B cell (primary cell): ENCODE measurements around the gene ZBTB21. TPM values are rescaled to one million over a fixed set of nuclear protein-coding genes. Genes with fewer than 3 reads are reported as not detected.

Source experiments
- ATAC-seq: fragments of 200-7000 bp; cut with Tn5 transposase; one replicate; pipeline ENCODE4 v1.10.0; 2021; ENCODE audit warnings: low read depth, mild to moderate bottlenecking, moderate number of reproducible peaks, moderate library complexity
- CTCF ChIA-PET: fragments of 350-600 bp; sonication (Branson Sonifier 250); formaldehyde crosslinking; loops from one replicate; lab custom pipeline; 2021; ENCODE audit warnings: antibody characterized with exemption, inconsistent platforms; lab: Charles Lee
- POLR2A ChIA-PET: fragments of 350-600 bp; sonication (Branson Sonifier 250); formaldehyde crosslinking; loops from one replicate; lab custom pipeline; 2021; ENCODE audit warnings: antibody characterized with exemption; lab: Charles Lee
- DNase-seq: peaks from one replicate; pipeline ENCODE4 v3.0.0; 2013
- H2AFZ ChIP-seq: 2 replicates; pipeline ENCODE4 v1.6.1; 2012; ENCODE audit warnings: mild to moderate bottlenecking, low read depth, low read length; ENCODE audit not compliant: insufficient read depth, poor library complexity, severe bottlenecking
- H3K27ac ChIP-seq, 2 donors: 1 replicate in 1 of 2; 2 replicates in 1 of 2; pipeline ENCODE4 v1.5.1; 2012 to 2013; ENCODE audit warnings: low read length in 2 of 2, mild to moderate bottlenecking in 2 of 2, moderate library complexity in 1 of 2
- H3K27me3 ChIP-seq, 4 experiments: fragments of 200-600 bp in 1 of 4; sonication (generic) in 1 of 4; replicated peaks in 1 of 4; 1 replicate in 2 of 4; 2 replicates in 2 of 4; pipeline versions ENCODE4 v1.6.1 to v1.7.0; 2013 to 2016; ENCODE audit warnings: low read length in 3 of 4, mild to moderate bottlenecking in 2 of 4, mixed read lengths in 1 of 4, moderate library complexity in 1 of 4; ENCODE audit not compliant: insufficient read depth in 4 of 4, control insufficient read depth in 3 of 4; ENCODE audit errors: control extremely low read depth in 1 of 4
- H3K36me3 ChIP-seq, 2 experiments: replicated peaks in 1 of 2; 1 replicate in 1 of 2; 2 replicates in 1 of 2; pipeline versions ENCODE4 v1.6.1 to v1.7.1; 2013; ENCODE audit warnings: low read length in 1 of 2; ENCODE audit not compliant: insufficient read depth in 2 of 2, control insufficient read depth in 1 of 2; ENCODE audit errors: control extremely low read depth in 1 of 2, extremely low read depth in 1 of 2
- H3K4me1 ChIP-seq, 2 donors: fragments of 200-600 bp in 1 of 2; sonication (generic) in 1 of 2; 1 replicate in 1 of 2; 2 replicates in 1 of 2; pipeline versions ENCODE4 v1.5.1 to v1.6.1; 2013 to 2017; ENCODE audit warnings: low read length in 2 of 2; ENCODE audit not compliant: control insufficient read depth in 2 of 2, insufficient read depth in 2 of 2
- H3K4me2 ChIP-seq: replicated peaks from 2 replicates; pipeline ENCODE3; 2012; ENCODE audit warnings: mild to moderate bottlenecking, low read depth, low read length; ENCODE audit not compliant: poor library complexity, severe bottlenecking
- H3K4me3 ChIP-seq, 5 experiments: fragments of 200-600 bp in 1 of 5; sonication (generic) in 1 of 5; 1 replicate in 3 of 5; 2 replicates in 2 of 5; pipeline versions ENCODE4 v1.5.1 to v1.7.0; 2011 to 2016; ENCODE audit warnings: low read length in 4 of 5, mild to moderate bottlenecking in 4 of 5, low read depth in 2 of 5, control low read depth in 1 of 5, moderate library complexity in 1 of 5; ENCODE audit not compliant: insufficient read depth in 1 of 5; ENCODE audit errors: control extremely low read depth in 1 of 5, extremely low read depth in 1 of 5
- H3K79me2 ChIP-seq: fragments of 200-600 bp; sonication (generic); one replicate; pipeline ENCODE4 v1.6.0; 2016; ENCODE audit warnings: low read length; ENCODE audit not compliant: control insufficient read depth, insufficient read depth
- H3K9ac ChIP-seq: fragments of 200-600 bp; sonication (generic); 2 replicates; pipeline ENCODE4 v1.6.1; 2017; ENCODE audit warnings: mild to moderate bottlenecking, low read length, moderate library complexity
- H3K9me3 ChIP-seq, 3 donors: one replicate each; pipeline versions ENCODE4 v1.6.1 to v1.7.1; 2013; ENCODE audit warnings: low read length in 2 of 3; ENCODE audit not compliant: control insufficient read depth in 2 of 3, insufficient read depth in 1 of 3; ENCODE audit errors: control extremely low read depth in 1 of 3
- H4K20me1 ChIP-seq: 2 replicates; pipeline ENCODE4 v1.6.0; 2012; ENCODE audit warnings: mild to moderate bottlenecking, low read length; ENCODE audit not compliant: insufficient read depth, control insufficient read depth, poor library complexity, severe bottlenecking
- H3K27ac Mint-ChIP-seq: one replicate; pipeline ENCODE4 v1.8.0; 2021; ENCODE audit warnings: mixed read lengths
- H3K27me3 Mint-ChIP-seq: one replicate; pipeline ENCODE4 v1.8.0; 2021; ENCODE audit warnings: mixed read lengths
- H3K4me1 Mint-ChIP-seq: one replicate; pipeline ENCODE4 v1.8.0; 2021; ENCODE audit warnings: mixed read lengths
- H3K4me3 Mint-ChIP-seq: one replicate; pipeline ENCODE4 v1.8.0; 2021; ENCODE audit warnings: mixed read lengths
- H3K9me3 Mint-ChIP-seq: one replicate; pipeline ENCODE4 v1.8.0; 2022; ENCODE audit warnings: mixed read lengths; ENCODE audit not compliant: insufficient read depth
- EZH2 ChIP-seq: IDR thresholded peaks from 2 replicates; pipeline ENCODE4 v1.6.1; 2012; ENCODE audit warnings: borderline replicate concordance, low read depth, mild to moderate bottlenecking, moderate library complexity, low read length; ENCODE audit not compliant: insufficient read depth, poor library complexity, severe bottlenecking
- WGBS: methylation state at CpG from one replicate; pipeline ENCODE4 v1.1.5; 2013; ENCODE audit warnings: missing lambda C conversion rate; ENCODE audit not compliant: insufficient coverage; 5-methylcytosine and 5-hydroxymethylcytosine counted together
- intact Hi-C: fragments of 100-400 bp; cut with micrococcal nuclease; formaldehyde crosslinking; loops from one replicate; pipeline ENCODE4 v1.10.0; 2022
- polyA plus RNA-seq: library from polyadenylated mRNA; depleted of rRNA; stranded (reverse); fragments of >200 nt; gene quantifications from 2 replicates; pipeline ENCODE4 v1.2.3, GENCODE V29; 2012
- total RNA-seq, 2 donors: library from RNA; stranded (reverse); fragments of 120-200 nt in 1 of 2; gene quantifications; 1 replicate in 1 of 2; 2 replicates in 1 of 2; pipeline versions ENCODE4 v1.2.3 to v1.2.4, GENCODE V29; 2013 to 2022
- TF ChIP-seq, protein P1 (sequence below): fragments of 200-600 bp; IDR thresholded peaks from one replicate; pipeline ENCODE4 v1.8.0; 2022; ENCODE audit warnings: antibody characterized with exemption, mild to moderate bottlenecking

ZBTB21 gene
- total and polyA plus RNA-seq, 2 donors (not counting 1 experiment from before 2014, with no cell fraction given) = 12.4 to 40.1 TPM

DNA sequence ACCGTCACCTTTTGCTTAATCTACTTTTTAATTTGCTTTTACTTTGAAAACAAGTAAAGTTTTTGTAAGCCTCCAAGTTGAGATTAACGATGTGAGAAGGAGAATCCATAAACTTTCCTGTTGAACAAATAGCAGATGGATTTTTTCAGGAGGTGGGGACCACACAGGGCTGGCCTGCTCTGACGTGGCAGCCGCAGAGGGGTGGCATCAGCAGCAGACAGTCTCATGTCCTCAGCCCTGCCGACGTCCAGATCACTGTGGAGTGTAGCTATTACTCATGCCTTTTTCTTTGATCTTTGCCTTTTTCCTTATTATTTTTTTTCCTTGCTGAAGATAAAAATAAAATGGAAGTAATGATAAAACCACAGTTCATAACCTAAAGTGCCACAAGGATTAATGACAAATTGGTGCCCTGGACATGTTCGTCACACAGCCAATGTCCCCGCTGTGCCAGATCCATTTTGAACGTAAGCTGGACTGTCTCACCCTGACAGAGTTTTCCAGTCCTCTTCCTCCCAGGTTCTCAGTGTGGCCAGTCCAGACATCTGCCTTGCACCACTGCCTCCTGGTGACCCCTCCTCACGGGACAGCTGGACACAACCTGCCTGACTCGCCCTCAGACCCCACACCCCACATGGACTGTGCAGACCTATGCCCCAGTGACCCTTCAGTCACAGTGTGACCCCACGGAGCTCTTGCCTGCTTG is 15.4 kb upstream of the ZBTB21 start:
- no peak for DNase-seq
- H3K9me3 ChIP-seq = no peaks in the 10 kb centered on the region
- peaks cover 0 to under 1% (median under 1%) of the 10 kb centered on the region in 4 experiments for H3K27me3 ChIP-seq
- no peaks in the 10 kb centered on the region for H3K36me3 ChIP-seq
- H3K79me2 ChIP-seq = no peaks in the 10 kb centered on the region
- WGBS = 96% methylated on average over 9 of the region's 12 CpGs
- TF ChIP-seq, protein P1, sequence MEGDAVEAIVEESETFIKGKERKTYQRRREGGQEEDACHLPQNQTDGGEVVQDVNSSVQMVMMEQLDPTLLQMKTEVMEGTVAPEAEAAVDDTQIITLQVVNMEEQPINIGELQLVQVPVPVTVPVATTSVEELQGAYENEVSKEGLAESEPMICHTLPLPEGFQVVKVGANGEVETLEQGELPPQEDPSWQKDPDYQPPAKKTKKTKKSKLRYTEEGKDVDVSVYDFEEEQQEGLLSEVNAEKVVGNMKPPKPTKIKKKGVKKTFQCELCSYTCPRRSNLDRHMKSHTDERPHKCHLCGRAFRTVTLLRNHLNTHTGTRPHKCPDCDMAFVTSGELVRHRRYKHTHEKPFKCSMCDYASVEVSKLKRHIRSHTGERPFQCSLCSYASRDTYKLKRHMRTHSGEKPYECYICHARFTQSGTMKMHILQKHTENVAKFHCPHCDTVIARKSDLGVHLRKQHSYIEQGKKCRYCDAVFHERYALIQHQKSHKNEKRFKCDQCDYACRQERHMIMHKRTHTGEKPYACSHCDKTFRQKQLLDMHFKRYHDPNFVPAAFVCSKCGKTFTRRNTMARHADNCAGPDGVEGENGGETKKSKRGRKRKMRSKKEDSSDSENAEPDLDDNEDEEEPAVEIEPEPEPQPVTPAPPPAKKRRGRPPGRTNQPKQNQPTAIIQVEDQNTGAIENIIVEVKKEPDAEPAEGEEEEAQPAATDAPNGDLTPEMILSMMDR = no peak
- TF ChIP-seq EZH2 = no peak
- ATAC-seq = no peak
- H3K27ac ChIP-seq = no peak overlapping the region
- Mint-ChIP-seq H3K27me3 (peaks cover 6% of the 10 kb centered on the region), H3K4me3 (no peak overlapping the region), H3K9me3 (no peaks in the 10 kb centered on the region), H3K4me1 (peaks cover 5% of the 10 kb centered on the region), H3K27ac (peak overlapping the region; percentile 20)
- ChIA-PET POLR2A (no interaction called here), CTCF (no interaction called here)
- intact Hi-C loops = no loop called here
- H4K20me1 ChIP-seq = no peaks in the 10 kb centered on the region
- H2AFZ ChIP-seq = no peak overlapping the region
- H3K4me1 ChIP-seq = no peaks in the 10 kb centered on the region
- no peak overlapping the region for H3K4me2 ChIP-seq
- no peak overlapping the region for H3K9ac ChIP-seq
- no peak overlapping the region for H3K4me3 ChIP-seq

DNA sequence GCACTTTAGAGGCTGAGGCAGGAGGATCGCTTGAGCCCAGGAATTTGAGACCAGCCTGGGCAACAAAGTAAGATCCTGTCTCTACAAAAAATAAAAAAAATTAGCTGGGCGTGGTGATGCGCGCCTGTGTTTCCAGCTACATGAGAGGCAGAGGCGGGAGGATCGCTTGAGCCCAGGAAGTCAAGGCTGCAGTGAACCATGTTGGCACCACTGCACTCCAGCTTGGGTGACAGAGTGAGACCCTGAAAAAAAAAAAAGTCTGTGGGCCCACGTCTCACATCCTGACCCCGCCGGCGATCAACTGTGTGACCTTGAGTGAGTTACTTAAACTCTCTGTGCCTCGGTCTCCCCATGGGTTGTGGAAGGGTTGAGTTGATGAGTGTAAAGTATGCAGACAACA is 12.7 kb upstream of the ZBTB21 start:
- Histone ChIP-seq H4K20me1 (no peaks in the 10 kb centered on the region), H3K4me3 (no peak overlapping the region), H3K9ac (no peak overlapping the region), H3K27me3 (no peaks in the 10 kb centered on the region), H2AFZ (no peak overlapping the region), H3K9me3 (no peaks in the 10 kb centered on the region), H3K27ac (no peak overlapping the region), H3K79me2 (no peaks in the 10 kb centered on the region), H3K4me2 (no peak overlapping the region), H3K4me1 (no peaks in the 10 kb centered on the region), H3K36me3 (no peaks in the 10 kb centered on the region)
- no peak for ATAC-seq
- Mint-ChIP-seq H3K4me3 (no peak overlapping the region), H3K9me3 (no peaks in the 10 kb centered on the region), H3K27me3 (peaks cover 7% of the 10 kb centered on the region), H3K27ac (no peak overlapping the region), H3K4me1 (peaks cover 2% of the 10 kb centered on the region)
- ChIA-PET CTCF (no interaction called here), POLR2A (no interaction called here)
- no peak for TF ChIP-seq EZH2
- TF ChIP-seq, protein P1 = no peak
- 98% methylated on average over 11 of the region's 11 CpGs for WGBS
- DNase-seq = no peak
- intact Hi-C loops = no loop called here
